Measurements from ENCODE around the gene LAMB4.

The LAMB4 gene

DNA sequence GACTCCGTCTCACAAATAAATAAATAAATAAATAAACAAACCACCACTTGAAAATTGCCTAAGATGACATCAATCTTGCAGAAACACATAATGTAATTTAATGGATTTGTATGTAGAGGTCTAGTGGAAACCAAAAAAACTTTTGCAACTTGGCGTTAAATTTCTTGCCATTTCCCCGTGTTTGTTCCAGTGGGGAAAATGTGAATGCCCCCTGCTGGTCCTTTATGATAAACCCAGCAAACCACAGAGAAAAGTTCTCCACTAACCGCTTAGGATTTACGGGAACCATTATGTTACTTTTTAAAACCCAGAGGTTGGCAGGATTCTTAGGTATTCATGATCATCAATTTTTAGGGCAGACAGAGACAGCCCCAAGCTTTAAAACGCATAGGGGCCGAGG, 32.5 kb downstream of the LAMB4 start:
- WGBS (ENCODE audit: insufficient coverage), result 83% methylated on average over 5 of the region's 7 CpGs
- peak in 2 of 3 donors; percentile 7 to 17 for DNase-seq
- H3K4me3 ChIP-seq (ENCODE audit: control insufficient read depth in 1 of 7, extremely low read depth in 1 of 7, insufficient read depth in 4 of 7, low read depth in 2 of 7, low read length in 6 of 7), result no peak overlapping the region
- ChIA-PET POLR2A (no interaction called here), CTCF (interaction anchor here (1.4 kb wide), 1 partner anchor 51 kb away, joined by 3 read pairs; no protein-coding TSS in a partner anchor)
- H3K4me1 ChIP-seq (ENCODE audit: control extremely low read depth in 1 of 4, control insufficient read depth in 4 of 4, insufficient read depth in 4 of 4, low read length in 3 of 4), result peaks cover 0 to 7% (median 0%) of the 10 kb centered on the region in 4 experiments
- H3K27me3 ChIP-seq (replicated peaks in 2 of 5; ENCODE audit: control insufficient read depth in 4 of 5, insufficient read depth in 5 of 5, low read length in 4 of 5), result peaks cover 0 to 2% (median 1%) of the 10 kb centered on the region in 5 experiments
- H3K9me3 ChIP-seq (ENCODE audit: control extremely low read depth in 1 of 5, control insufficient read depth in 4 of 5, insufficient read depth in 2 of 5, low read depth in 1 of 5, low read length in 4 of 5), result no peaks in the 10 kb centered on the region
- no peaks in the 10 kb centered on the region for H3K36me3 ChIP-seq (ENCODE audit: control insufficient read depth in 4 of 4, insufficient read depth in 4 of 4, low read length in 3 of 4)
- no peak overlapping the region for H3K27ac ChIP-seq (ENCODE audit: insufficient read depth in 1 of 2, low read depth in 1 of 2, low read length in 2 of 2, poor library complexity in 1 of 2, severe bottlenecking in 2 of 2)

- Histone ChIP-seq H3K27me3 (replicated peaks in 2 of 5; ENCODE audit: control insufficient read depth in 4 of 5, insufficient read depth in 5 of 5, low read length in 4 of 5) (peaks cover 0 to 2% (median 1%) of the 10 kb centered on the region in 5 experiments), H3K4me3 (ENCODE audit: control insufficient read depth in 1 of 7, extremely low read depth in 1 of 7, insufficient read depth in 4 of 7, low read depth in 2 of 7, low read length in 6 of 7) (no peak overlapping the region), H3K27ac (ENCODE audit: insufficient read depth in 1 of 2, low read depth in 1 of 2, low read length in 2 of 2, poor library complexity in 1 of 2, severe bottlenecking in 2 of 2) (no peak overlapping the region), H3K9me3 (ENCODE audit: control extremely low read depth in 1 of 5, control insufficient read depth in 4 of 5, insufficient read depth in 2 of 5, low read depth in 1 of 5, low read length in 4 of 5) (no peaks in the 10 kb centered on the region), H3K4me1 (ENCODE audit: control extremely low read depth in 1 of 4, control insufficient read depth in 4 of 4, insufficient read depth in 4 of 4, low read length in 3 of 4) (peaks cover 0 to 7% (median 0%) of the 10 kb centered on the region in 4 experiments), H3K36me3 (ENCODE audit: control insufficient read depth in 4 of 4, insufficient read depth in 4 of 4, low read length in 3 of 4) (no peaks in the 10 kb centered on the region)
- DNase-seq, result no peak
- ChIA-PET CTCF (interaction anchor here (0.7 to 1.0 kb wide), 2 partner anchors 13 to 49 kb away, joined by 3 to 6 read pairs; no protein-coding TSS in a partner anchor), POLR2A (no interaction called here)
- 100% methylated on average over 2 of the region's 4 CpGs for WGBS (ENCODE audit: insufficient coverage)
These were observed 33.2 kb downstream of the LAMB4 start for GRCh38 chr7:108096996-108097395.

DNA sequence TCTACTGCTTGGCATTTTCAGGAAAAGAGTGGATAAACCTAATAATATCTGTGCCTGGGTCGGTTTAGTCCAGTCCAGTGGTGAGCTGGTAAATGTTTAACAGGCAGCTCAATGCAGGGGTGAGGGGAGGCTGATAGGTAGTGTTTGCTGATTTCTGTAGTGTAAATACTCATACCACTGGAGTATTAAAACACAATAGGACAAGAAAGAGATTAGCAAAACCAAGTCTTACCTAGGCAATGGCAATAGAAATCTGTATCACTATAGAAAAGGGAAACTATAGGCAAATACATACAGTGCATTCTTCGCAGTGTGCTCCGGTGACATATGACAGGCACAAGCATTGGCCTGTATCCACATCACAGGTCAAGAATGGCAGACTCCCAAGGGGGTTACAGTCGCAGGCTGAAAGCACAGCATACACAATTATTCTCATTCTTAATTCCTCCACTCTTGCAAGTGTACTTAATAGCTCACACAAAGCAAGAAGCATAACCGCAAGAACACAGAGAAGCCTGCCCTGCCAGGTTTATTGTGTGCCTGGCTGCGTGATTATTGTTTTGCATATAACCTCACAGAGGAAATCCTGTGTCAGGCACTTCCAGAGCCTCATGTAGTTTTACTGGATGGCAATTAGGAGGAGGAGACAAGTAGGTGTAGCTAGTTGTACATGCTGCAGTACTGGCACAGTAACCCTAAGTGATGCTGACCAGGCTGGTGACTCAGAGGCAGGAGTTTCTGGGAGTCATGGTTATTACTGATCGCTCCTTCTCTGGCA, 35.0 kb downstream of the LAMB4 start:
- WGBS (ENCODE audit: insufficient coverage), result 79% methylated on average over 5 of the region's 7 CpGs
- H3K36me3 ChIP-seq (ENCODE audit: control insufficient read depth in 4 of 4, insufficient read depth in 4 of 4, low read length in 3 of 4), result no peaks in the 10 kb centered on the region
- no peak overlapping the region for H3K27ac ChIP-seq (ENCODE audit: insufficient read depth in 1 of 2, low read depth in 1 of 2, low read length in 2 of 2, poor library complexity in 1 of 2, severe bottlenecking in 2 of 2)
- H3K27me3 ChIP-seq (replicated peaks in 2 of 5; ENCODE audit: control insufficient read depth in 4 of 5, insufficient read depth in 5 of 5, low read length in 4 of 5), result peaks cover 0 to 2% (median 1%) of the 10 kb centered on the region in 5 experiments
- DNase-seq, result peak in 1 of 3 donors; percentile 7
- CTCF ChIA-PET, result interaction anchor here (1.6 kb wide), 1 partner anchor 19 kb away, joined by 4 read pairs; no protein-coding TSS in a partner anchor
- POLR2A ChIA-PET, result interaction anchor here (0.5 to 0.8 kb wide), 2 partner anchors 41 to 418 kb away, joined by 4 to 5 read pairs; no protein-coding TSS in a partner anchor
- no peaks in the 10 kb centered on the region for H3K9me3 ChIP-seq (ENCODE audit: control extremely low read depth in 1 of 5, control insufficient read depth in 4 of 5, insufficient read depth in 2 of 5, low read depth in 1 of 5, low read length in 4 of 5)
- no peak overlapping the region for H3K4me3 ChIP-seq (ENCODE audit: control insufficient read depth in 1 of 7, extremely low read depth in 1 of 7, insufficient read depth in 4 of 7, low read depth in 2 of 7, low read length in 6 of 7)
- peaks cover 0 to 7% (median 0%) of the 10 kb centered on the region in 4 experiments for H3K4me1 ChIP-seq (ENCODE audit: control extremely low read depth in 1 of 4, control insufficient read depth in 4 of 4, insufficient read depth in 4 of 4, low read length in 3 of 4)

- peaks cover 0 to 7% (median 0%) of the 10 kb centered on the region in 4 experiments for H3K4me1 ChIP-seq (ENCODE audit: control extremely low read depth in 1 of 4, control insufficient read depth in 4 of 4, insufficient read depth in 4 of 4, low read length in 3 of 4)
- CTCF ChIA-PET, result interaction anchor here (1.2 to 1.6 kb wide), 2 partner anchors 19 to 52 kb away, joined by 3 to 4 read pairs; no protein-coding TSS in a partner anchor
- H3K27ac ChIP-seq (ENCODE audit: insufficient read depth in 1 of 2, low read depth in 1 of 2, low read length in 2 of 2, poor library complexity in 1 of 2, severe bottlenecking in 2 of 2), result no peak overlapping the region
- H3K27me3 ChIP-seq (replicated peaks in 2 of 5; ENCODE audit: control insufficient read depth in 4 of 5, insufficient read depth in 5 of 5, low read length in 4 of 5), result peaks cover 0 to 2% (median 1%) of the 10 kb centered on the region in 5 experiments
- H3K9me3 ChIP-seq (ENCODE audit: control extremely low read depth in 1 of 5, control insufficient read depth in 4 of 5, insufficient read depth in 2 of 5, low read depth in 1 of 5, low read length in 4 of 5), result no peaks in the 10 kb centered on the region
- WGBS (ENCODE audit: insufficient coverage), result 80% methylated on average over 1 of the region's 1 CpG
- no peaks in the 10 kb centered on the region for H3K36me3 ChIP-seq (ENCODE audit: control insufficient read depth in 4 of 4, insufficient read depth in 4 of 4, low read length in 3 of 4)
- DNase-seq, result no peak
- POLR2A ChIA-PET, result interaction anchor here (0.5 to 0.8 kb wide), 2 partner anchors 42 to 418 kb away, joined by 4 to 5 read pairs; no protein-coding TSS in a partner anchor
- no peak overlapping the region for H3K4me3 ChIP-seq (ENCODE audit: control insufficient read depth in 1 of 7, extremely low read depth in 1 of 7, insufficient read depth in 4 of 7, low read depth in 2 of 7, low read length in 6 of 7)
These were observed 35.8 kb downstream of the LAMB4 start for GRCh38 chr7:108094346-108094745.

DNA sequence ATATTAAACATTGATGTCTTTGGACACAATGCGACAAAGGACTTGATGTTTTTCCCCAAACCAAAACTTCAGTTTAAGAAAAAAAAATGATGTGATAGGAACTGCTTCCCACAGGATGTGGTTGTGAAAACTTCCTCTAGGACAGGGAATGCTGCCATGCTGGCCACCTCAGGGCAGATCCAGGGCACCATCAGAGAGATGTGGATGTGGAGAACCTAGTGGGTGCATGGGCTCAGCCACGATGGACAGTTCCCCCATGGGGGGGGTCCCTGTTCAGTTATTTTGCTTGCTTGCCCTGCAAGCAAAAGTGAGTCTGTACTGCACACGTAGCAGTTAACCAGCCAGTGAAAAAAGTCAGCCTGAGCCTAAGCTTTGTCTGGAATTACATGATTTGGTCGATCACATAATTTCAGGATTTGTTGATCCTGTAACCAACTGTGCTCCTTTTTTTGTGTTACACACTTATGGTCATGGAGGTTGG, 36.3 kb downstream of the LAMB4 start:
- ChIA-PET POLR2A (no interaction called here), CTCF (interaction anchor here (1.2 to 1.6 kb wide), 2 partner anchors 20 to 52 kb away, joined by 3 to 4 read pairs; no protein-coding TSS in a partner anchor)
- Histone ChIP-seq H3K27ac (ENCODE audit: insufficient read depth in 1 of 2, low read depth in 1 of 2, low read length in 2 of 2, poor library complexity in 1 of 2, severe bottlenecking in 2 of 2) (no peak overlapping the region), H3K4me1 (ENCODE audit: control extremely low read depth in 1 of 4, control insufficient read depth in 4 of 4, insufficient read depth in 4 of 4, low read length in 3 of 4) (peaks cover 0 to 7% (median 0%) of the 10 kb centered on the region in 4 experiments), H3K36me3 (ENCODE audit: control insufficient read depth in 4 of 4, insufficient read depth in 4 of 4, low read length in 3 of 4) (no peaks in the 10 kb centered on the region), H3K9me3 (ENCODE audit: control extremely low read depth in 1 of 5, control insufficient read depth in 4 of 5, insufficient read depth in 2 of 5, low read depth in 1 of 5, low read length in 4 of 5) (no peaks in the 10 kb centered on the region), H3K27me3 (replicated peaks in 2 of 5; ENCODE audit: control insufficient read depth in 4 of 5, insufficient read depth in 5 of 5, low read length in 4 of 5) (peaks cover 0 to 2% (median 1%) of the 10 kb centered on the region in 5 experiments), H3K4me3 (ENCODE audit: control insufficient read depth in 1 of 7, extremely low read depth in 1 of 7, insufficient read depth in 4 of 7, low read depth in 2 of 7, low read length in 6 of 7) (no peak overlapping the region)
- 77% methylated on average over 3 of the region's 4 CpGs for WGBS (ENCODE audit: insufficient coverage)
- DNase-seq, result no peak

GRCh38 chr7:108093341-108093740, 36.8 kb downstream of the LAMB4 start:
- Histone ChIP-seq H3K9me3 (ENCODE audit: control extremely low read depth in 1 of 5, control insufficient read depth in 4 of 5, insufficient read depth in 2 of 5, low read depth in 1 of 5, low read length in 4 of 5) (no peaks in the 10 kb centered on the region), H3K27me3 (replicated peaks in 2 of 5; ENCODE audit: control insufficient read depth in 4 of 5, insufficient read depth in 5 of 5, low read length in 4 of 5) (peaks cover 0 to 2% (median 1%) of the 10 kb centered on the region in 5 experiments), H3K4me3 (ENCODE audit: control insufficient read depth in 1 of 7, extremely low read depth in 1 of 7, insufficient read depth in 4 of 7, low read depth in 2 of 7, low read length in 6 of 7) (no peak overlapping the region), H3K36me3 (ENCODE audit: control insufficient read depth in 4 of 4, insufficient read depth in 4 of 4, low read length in 3 of 4) (no peaks in the 10 kb centered on the region), H3K4me1 (ENCODE audit: control extremely low read depth in 1 of 4, control insufficient read depth in 4 of 4, insufficient read depth in 4 of 4, low read length in 3 of 4) (peaks cover 0 to 7% (median 0%) of the 10 kb centered on the region in 4 experiments), H3K27ac (ENCODE audit: insufficient read depth in 1 of 2, low read depth in 1 of 2, low read length in 2 of 2, poor library complexity in 1 of 2, severe bottlenecking in 2 of 2) (no peak overlapping the region)
- WGBS (ENCODE audit: insufficient coverage), result no CpG with 5 or more reads among the region's 4 CpGs
- ChIA-PET POLR2A (no interaction called here), CTCF (interaction anchor here (1.2 kb wide), 1 partner anchor 53 kb away, joined by 3 read pairs; no protein-coding TSS in a partner anchor)
- DNase-seq, result no peak

GRCh38 chr7:108091461-108091831, 38.7 kb downstream of the LAMB4 start:
- CTCF ChIA-PET, result no interaction called here
- Histone ChIP-seq H3K27me3 (replicated peaks in 2 of 5; ENCODE audit: control insufficient read depth in 4 of 5, insufficient read depth in 5 of 5, low read length in 4 of 5) (peaks cover 0 to 2% (median 0%) of the 10 kb centered on the region in 5 experiments), H3K9me3 (ENCODE audit: control extremely low read depth in 1 of 5, control insufficient read depth in 4 of 5, insufficient read depth in 2 of 5, low read depth in 1 of 5, low read length in 4 of 5) (no peaks in the 10 kb centered on the region), H3K36me3 (ENCODE audit: control insufficient read depth in 4 of 4, insufficient read depth in 4 of 4, low read length in 3 of 4) (no peaks in the 10 kb centered on the region), H3K27ac (ENCODE audit: insufficient read depth in 1 of 2, low read depth in 1 of 2, low read length in 2 of 2, poor library complexity in 1 of 2, severe bottlenecking in 2 of 2) (peak overlapping the region in 1 of 2 experiments; percentile 3), H3K4me3 (ENCODE audit: control insufficient read depth in 1 of 7, extremely low read depth in 1 of 7, insufficient read depth in 4 of 7, low read depth in 2 of 7, low read length in 6 of 7) (no peak overlapping the region), H3K4me1 (ENCODE audit: control extremely low read depth in 1 of 4, control insufficient read depth in 4 of 4, insufficient read depth in 4 of 4, low read length in 3 of 4) (peaks cover 0 to 7% (median 0%) of the 10 kb centered on the region in 4 experiments)
- POLR2A ChIA-PET, result no interaction called here
- WGBS (ENCODE audit: insufficient coverage), result 79% methylated on average over 5 of the region's 7 CpGs
- DNase-seq, result no peak

Measured in common myeloid progenitor, CD34-positive (primary cell).